ENCODE results near the gene AP1B1.
A peak's percentile ranks its signal among the peaks of the same experiment; 100 is the strongest.

Gene AP1B1

GRCh38 chr22:29330753-29331152 is 57.6 kb downstream of the AP1B1 start:
- DNase-seq = peak; percentile 81

- DNase-seq = no peak
These were observed 58.1 kb downstream of the AP1B1 start for GRCh38 chr22:29330291-29330690.

- no peak for DNase-seq
These were observed 58.8 kb downstream of the AP1B1 start for GRCh38 chr22:29329581-29329980.

GRCh38 chr22:29328566-29329500 is 59.5 kb downstream of the AP1B1 start:
- DNase-seq = no peak

- DNase-seq = no peak
These were observed 60.3 kb downstream of the AP1B1 start for GRCh38 chr22:29328055-29328454.

- no peak for DNase-seq
These were observed 61.1 kb downstream of the AP1B1 start for GRCh38 chr22:29327089-29327764.

GRCh38 chr22:29326481-29326880 is 61.9 kb downstream of the AP1B1 start:
- DNase-seq = no peak

- no peak for DNase-seq
These were observed 62.5 kb downstream of the AP1B1 start for GRCh38 chr22:29325785-29326315.

GRCh38 chr22:29325356-29325755 is 63.0 kb downstream of the AP1B1 start:
- DNase-seq = no peak

- DNase-seq = no peak
These were observed 64.7 kb downstream of the AP1B1 start for GRCh38 chr22:29323641-29324040.

- no peak for DNase-seq
These were observed 67.8 kb downstream of the AP1B1 start for GRCh38 chr22:29320546-29320945.

GRCh38 chr22:29319072-29319471 is 69.3 kb downstream of the AP1B1 start:
- DNase-seq = no peak

GRCh38 chr22:29317827-29318454 is 70.4 kb downstream of the AP1B1 start:
- DNase-seq = no peak

GRCh38 chr22:29316141-29316828 is 72.1 kb downstream of the AP1B1 start:
- no peak for DNase-seq

- no peak for DNase-seq
These were observed 72.9 kb downstream of the AP1B1 start, which contains the start of gene RASL10A for GRCh38 chr22:29315286-29316140. RASL10A (minus strand) TSS chr22:29315697; CDS start chr22:29315246, 451 bp downstream.

- no peak for DNase-seq
These were observed 73.7 kb downstream of the AP1B1 start for GRCh38 chr22:29314537-29315285.

GRCh38 chr22:29313576-29314466 is 74.5 kb downstream of the AP1B1 start:
- DNase-seq = no peak

- peak; percentile 40 for DNase-seq
These were observed 75.2 kb downstream of the AP1B1 start for GRCh38 chr22:29313126-29313575.
